Smooth muscle cell (in vitro differentiated cells): ENCODE data around the gene TFPI. TPM values are rescaled to one million over a fixed set of nuclear protein-coding genes. Genes with fewer than 3 reads are reported as not detected.

Experiments used
- DNase-seq: peaks from one replicate; lab custom pipeline; 2025; ENCODE audit not compliant: unreplicated experiment; lab: John Stamatoyannopoulos, UW
- H2AFZ ChIP-seq: fragments of 200-600 bp; sonication (generic); 2 replicates; pipeline ENCODE4 v1.6.0; 2016; ENCODE audit warnings: antibody characterized with exemption, low read depth, mild to moderate bottlenecking
- H3F3A ChIP-seq: fragments of 200-600 bp; sonication (generic); 2 replicates; pipeline ENCODE4 v1.6.0; 2017; ENCODE audit warnings: antibody characterized with exemption, low read depth
- H3K27ac ChIP-seq: fragments of 200-600 bp; sonication (generic); 2 replicates; pipeline ENCODE4 v1.5.1; 2016; ENCODE audit warnings: low read depth, mild to moderate bottlenecking
- H3K27me3 ChIP-seq: fragments of 200-600 bp; sonication (generic); 2 replicates; pipeline ENCODE4 v1.6.1; 2016; ENCODE audit warnings: low read depth, mild to moderate bottlenecking
- H3K36me3 ChIP-seq: fragments of 200-600 bp; sonication (generic); 2 replicates; pipeline ENCODE4 v1.5.1; 2016; ENCODE audit warnings: low read depth
- H3K4me1 ChIP-seq: fragments of 200-600 bp; sonication (generic); 2 replicates; pipeline ENCODE4 v1.5.1; 2016; ENCODE audit warnings: low read depth
- H3K4me2 ChIP-seq: fragments of 200-600 bp; sonication (generic); 2 replicates; pipeline ENCODE4 v1.6.0; 2016; ENCODE audit warnings: mild to moderate bottlenecking
- H3K4me3 ChIP-seq: fragments of 200-600 bp; sonication (generic); 2 replicates; pipeline ENCODE4 v1.5.1; 2016; ENCODE audit warnings: mild to moderate bottlenecking
- H3K79me2 ChIP-seq: fragments of 200-600 bp; sonication (generic); 2 replicates; pipeline ENCODE4 v1.6.0; 2016; ENCODE audit warnings: low read depth, mild to moderate bottlenecking
- H3K9ac ChIP-seq: fragments of 200-600 bp; sonication (generic); 2 replicates; pipeline ENCODE4 v1.6.0; 2016; ENCODE audit warnings: low read depth
- H3K9me3 ChIP-seq: fragments of 200-600 bp; sonication (generic); replicated peaks from 2 replicates; pipeline ENCODE4 v1.5.1; 2016; ENCODE audit warnings: low read depth
- H4K20me1 ChIP-seq: fragments of 200-600 bp; sonication (generic); 2 replicates; pipeline ENCODE4 v1.6.0; 2016; ENCODE audit warnings: low read depth
- WGBS: methylation state at CpG from one replicate; pipeline ENCODE4 v1.1.7; 2016; ENCODE audit warnings: low lambda C conversion rate; 5-methylcytosine and 5-hydroxymethylcytosine counted together
- polyA plus RNA-seq: library from polyadenylated mRNA; unstranded; fragments of >200 nt; fragmentation: Nextera tagmentation; extraction: Ambion mirVana; gene quantifications from 2 replicates; pipeline ENCODE4 v1.2.1, GENCODE V29; 2016
- total RNA-seq: library from RNA; depleted of rRNA; stranded (reverse); fragments of >200 nt; gene quantifications from 2 replicates; pipeline ENCODE4 v1.2.3, GENCODE V29; 2014
- TF ChIP-seq, protein P1 (sequence below): fragments of 200-600 bp; sonication (generic); IDR thresholded peaks from 2 replicates; pipeline ENCODE4 v1.5.1; 2017; ENCODE audit warnings: borderline replicate concordance, mild to moderate bottlenecking, antibody characterized with exemption; ENCODE audit not compliant: insufficient read depth, poor library complexity, severe bottlenecking

Gene TFPI
- total and polyA plus RNA-seq, 2 experiments from 2014 or later = 169 to 194 TPM

DNA sequence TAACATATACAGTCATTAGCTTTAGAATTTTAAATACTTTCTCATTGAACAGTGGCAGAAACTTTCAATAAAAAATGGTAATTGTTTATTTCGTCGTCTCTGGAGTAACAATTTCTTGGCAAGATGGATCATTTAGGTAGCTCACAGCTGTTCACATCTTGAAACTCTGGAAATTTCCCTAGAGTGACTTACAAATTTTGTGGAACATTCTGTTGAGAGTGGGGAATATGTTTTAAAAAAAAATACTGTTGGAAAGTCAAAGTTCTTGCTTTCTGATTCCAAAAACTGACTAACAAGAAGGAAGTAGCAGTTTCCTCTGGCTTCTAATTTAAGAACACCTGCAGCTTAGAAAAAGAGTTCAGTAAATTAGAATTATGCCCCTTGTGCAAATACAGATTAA lies 95.0 kb downstream of the TFPI start:
- Histone ChIP-seq H3K27me3 (no peaks in the 10 kb centered on the region), H4K20me1 (no peaks in the 10 kb centered on the region), H3K27ac (no peak overlapping the region), H3F3A (no peaks in the 10 kb centered on the region), H3K9ac (no peak overlapping the region), H3K4me2 (no peak overlapping the region), H3K79me2 (no peaks in the 10 kb centered on the region), H3K4me1 (no peaks in the 10 kb centered on the region), H3K36me3 (no peaks in the 10 kb centered on the region), H2AFZ (no peak overlapping the region), H3K4me3 (no peak overlapping the region), H3K9me3 (no peaks in the 10 kb centered on the region)
- 98% methylated on average over 2 of the region's 2 CpGs for WGBS
- TF ChIP-seq, protein P1, sequence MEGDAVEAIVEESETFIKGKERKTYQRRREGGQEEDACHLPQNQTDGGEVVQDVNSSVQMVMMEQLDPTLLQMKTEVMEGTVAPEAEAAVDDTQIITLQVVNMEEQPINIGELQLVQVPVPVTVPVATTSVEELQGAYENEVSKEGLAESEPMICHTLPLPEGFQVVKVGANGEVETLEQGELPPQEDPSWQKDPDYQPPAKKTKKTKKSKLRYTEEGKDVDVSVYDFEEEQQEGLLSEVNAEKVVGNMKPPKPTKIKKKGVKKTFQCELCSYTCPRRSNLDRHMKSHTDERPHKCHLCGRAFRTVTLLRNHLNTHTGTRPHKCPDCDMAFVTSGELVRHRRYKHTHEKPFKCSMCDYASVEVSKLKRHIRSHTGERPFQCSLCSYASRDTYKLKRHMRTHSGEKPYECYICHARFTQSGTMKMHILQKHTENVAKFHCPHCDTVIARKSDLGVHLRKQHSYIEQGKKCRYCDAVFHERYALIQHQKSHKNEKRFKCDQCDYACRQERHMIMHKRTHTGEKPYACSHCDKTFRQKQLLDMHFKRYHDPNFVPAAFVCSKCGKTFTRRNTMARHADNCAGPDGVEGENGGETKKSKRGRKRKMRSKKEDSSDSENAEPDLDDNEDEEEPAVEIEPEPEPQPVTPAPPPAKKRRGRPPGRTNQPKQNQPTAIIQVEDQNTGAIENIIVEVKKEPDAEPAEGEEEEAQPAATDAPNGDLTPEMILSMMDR = no peak
- DNase-seq = no peak

DNA sequence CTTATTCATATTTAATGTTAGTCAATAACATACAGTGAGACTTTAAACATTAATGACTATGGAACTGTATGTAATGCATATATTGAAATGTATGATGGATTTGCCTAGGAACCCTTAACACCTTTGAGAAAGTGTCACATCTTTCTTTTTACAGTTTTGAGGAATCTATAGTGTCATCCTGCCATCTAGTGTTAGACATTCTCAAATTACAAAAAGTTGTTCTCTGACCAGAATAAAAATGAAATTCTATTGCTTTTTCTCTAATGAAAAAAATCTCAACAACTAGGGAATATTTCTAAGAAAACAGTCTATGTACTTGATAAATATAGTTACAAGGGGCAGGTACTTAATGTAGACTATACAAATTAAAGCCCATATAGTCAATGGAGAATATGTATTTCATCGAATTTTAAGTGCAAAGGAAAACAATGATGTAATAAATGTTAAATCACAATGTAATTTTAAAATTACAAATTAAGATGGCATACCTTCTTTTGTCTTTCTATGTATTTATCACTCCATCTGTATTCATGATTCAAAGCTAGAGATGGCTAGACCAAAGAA lies 101.1 kb downstream of the TFPI start:
- Histone ChIP-seq H3F3A (no peaks in the 10 kb centered on the region), H3K4me1 (peaks cover 5% of the 10 kb centered on the region), H3K27me3 (no peaks in the 10 kb centered on the region), H3K36me3 (no peaks in the 10 kb centered on the region), H3K4me2 (no peak overlapping the region), H4K20me1 (no peaks in the 10 kb centered on the region), H2AFZ (no peak overlapping the region), H3K27ac (no peak overlapping the region), H3K4me3 (no peak overlapping the region), H3K9me3 (no peaks in the 10 kb centered on the region), H3K9ac (no peak overlapping the region), H3K79me2 (no peaks in the 10 kb centered on the region)
- DNase-seq = no peak
- WGBS = 90% methylated on average over 1 of the region's 1 CpG
- TF ChIP-seq, protein P1 = peak; percentile 70

DNA sequence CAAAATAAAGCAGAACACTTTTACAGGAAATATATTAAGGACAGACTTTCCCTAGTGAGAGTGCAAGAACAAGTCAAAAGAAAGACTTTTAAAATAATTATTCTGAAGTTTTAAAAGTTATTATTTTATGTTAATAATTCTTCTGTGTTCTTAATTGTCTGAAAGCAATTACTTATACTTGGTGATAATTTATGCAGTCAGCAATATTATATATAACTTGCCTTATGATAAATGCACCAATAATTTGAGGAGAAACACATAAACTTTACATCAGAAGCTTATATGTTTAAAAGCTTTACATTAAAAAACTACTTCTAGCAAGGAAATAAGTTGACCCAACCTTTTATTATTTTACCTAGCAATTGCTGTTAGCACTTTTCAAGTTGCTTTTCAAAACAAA lies 102.7 kb downstream of the TFPI start:
- Histone ChIP-seq H3K4me1 (peaks cover 15% of the 10 kb centered on the region), H3K27me3 (no peaks in the 10 kb centered on the region), H3K9ac (no peak overlapping the region), H3K79me2 (no peaks in the 10 kb centered on the region), H3K36me3 (no peaks in the 10 kb centered on the region), H2AFZ (no peak overlapping the region), H3K4me3 (no peak overlapping the region), H3K4me2 (no peak overlapping the region), H4K20me1 (no peaks in the 10 kb centered on the region), H3K27ac (no peak overlapping the region), H3F3A (no peaks in the 10 kb centered on the region), H3K9me3 (no peaks in the 10 kb centered on the region)
- TF ChIP-seq, protein P1 = no peak
- no peak for DNase-seq

DNA sequence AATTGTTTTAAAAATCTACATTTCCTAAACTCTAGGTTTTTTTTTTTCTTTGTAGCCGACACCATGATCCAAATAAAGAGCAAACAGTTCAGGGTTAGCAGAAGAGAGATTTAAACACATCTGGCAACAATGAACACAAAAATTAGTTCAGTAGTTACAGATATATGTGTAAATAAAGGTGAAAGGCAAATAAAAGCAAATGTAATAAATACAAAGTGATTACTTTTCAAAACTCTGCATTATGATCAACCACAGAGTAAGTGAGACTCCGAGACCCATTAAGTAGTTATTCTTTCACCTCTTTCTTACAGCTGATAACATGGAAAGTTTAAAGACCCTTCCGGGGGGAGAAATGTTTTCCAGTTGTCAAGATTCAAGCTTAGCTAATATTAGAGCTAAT lies 106.9 kb downstream of the TFPI start:
- peak overlapping the region; percentile 42 for H3K4me3 ChIP-seq

More for the DNA sequence above, 106.9 kb downstream of the TFPI start:
- Histone ChIP-seq H3K4me1 (peaks cover 15% of the 10 kb centered on the region), H3K27ac (no peak overlapping the region), H3K36me3 (no peaks in the 10 kb centered on the region), H3K79me2 (no peaks in the 10 kb centered on the region), H3K27me3 (no peaks in the 10 kb centered on the region), H3F3A (no peaks in the 10 kb centered on the region), H3K9ac (no peak overlapping the region), H2AFZ (peak overlapping the region; percentile 95), H4K20me1 (no peaks in the 10 kb centered on the region), H3K4me2 (peak overlapping the region; percentile 65), H3K9me3 (no peaks in the 10 kb centered on the region)
- TF ChIP-seq, protein P1 = no peak
- DNase-seq = no peak
- 75% methylated on average over 3 of the region's 3 CpGs for WGBS
